ENCODE data around the gene KRT28.

KRT28 gene

DNA sequence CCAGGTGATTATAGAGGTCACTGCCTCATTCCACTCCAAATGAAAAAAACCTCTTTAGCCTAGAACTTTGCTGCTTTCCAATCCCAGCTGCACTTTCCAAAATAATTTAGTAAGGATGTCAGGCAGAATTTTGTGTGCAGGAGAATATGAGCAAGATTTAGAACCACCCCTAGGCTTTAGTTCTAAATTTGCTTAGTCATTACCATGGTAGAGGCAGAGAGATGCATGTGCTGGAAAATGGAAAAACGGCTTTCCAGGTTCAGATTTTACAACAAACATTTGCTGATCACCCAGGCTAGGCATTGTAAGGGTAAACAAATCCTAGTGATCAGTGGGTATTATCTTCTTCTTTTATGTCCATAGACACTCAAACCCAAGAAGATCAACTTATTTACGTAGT is 34.1 kb downstream of the KRT28 start:
- no peaks in the 10 kb centered on the region for H3K27me3 ChIP-seq (ENCODE audit: low read length)
- no peak overlapping the region for H3K9ac ChIP-seq (ENCODE audit: low read length)
- H3K9me3 ChIP-seq (ENCODE audit: insufficient read depth, low read length), result peaks cover 10% of the 10 kb centered on the region; the same call in 1 of the 2 replicates
- H3K27ac ChIP-seq (ENCODE audit: low read depth, low read length), result no peak overlapping the region
- no peak overlapping the region for H3K4me3 ChIP-seq (ENCODE audit: insufficient read depth, low read length, poor library complexity, severe bottlenecking)
- no peaks in the 10 kb centered on the region for H3K9me2 ChIP-seq (replicated peaks; ENCODE audit: insufficient read depth, low read length)
- H3K4me2 ChIP-seq (ENCODE audit: low read depth, low read length, poor library complexity, severe bottlenecking), result no peak overlapping the region
- TF ChIP-seq CTCF (IDR thresholded peaks at IDR 0.05; ENCODE audit: insufficient read depth, low read length, poor library complexity, severe bottlenecking) (no peak), EZH2phosphoT487 (conservative IDR thresholded peaks at IDR 0.05; ENCODE audit: low read length) (no peak)
- H4K20me1 ChIP-seq (ENCODE audit: low read depth, low read length), result no peaks in the 10 kb centered on the region
- H3K36me3 ChIP-seq (ENCODE audit: low read length), result no peaks in the 10 kb centered on the region
- H2AFZ ChIP-seq (ENCODE audit: low read depth, low read length, severe bottlenecking), result no peak overlapping the region
- H3F3A ChIP-seq (ENCODE audit: insufficient read depth), result no peaks in the 10 kb centered on the region
- no peaks in the 10 kb centered on the region for H3K79me2 ChIP-seq (ENCODE audit: insufficient read depth, low read length)

- Histone ChIP-seq H3F3A (ENCODE audit: insufficient read depth) (no peaks in the 10 kb centered on the region), H3K9me3 (ENCODE audit: insufficient read depth, low read length) (peaks cover 20% of the 10 kb centered on the region; the same call in 1 of the 2 replicates), H3K9ac (ENCODE audit: low read length) (no peak overlapping the region), H3K9me2 (replicated peaks; ENCODE audit: insufficient read depth, low read length) (no peaks in the 10 kb centered on the region), H3K79me2 (ENCODE audit: insufficient read depth, low read length) (no peaks in the 10 kb centered on the region), H2AFZ (ENCODE audit: low read depth, low read length, severe bottlenecking) (no peak overlapping the region), H3K4me2 (ENCODE audit: low read depth, low read length, poor library complexity, severe bottlenecking) (no peak overlapping the region), H4K20me1 (ENCODE audit: low read depth, low read length) (no peaks in the 10 kb centered on the region), H3K36me3 (ENCODE audit: low read length) (no peaks in the 10 kb centered on the region), H3K27me3 (ENCODE audit: low read length) (no peaks in the 10 kb centered on the region), H3K4me3 (ENCODE audit: insufficient read depth, low read length, poor library complexity, severe bottlenecking) (no peak overlapping the region), H3K27ac (ENCODE audit: low read depth, low read length) (no peak overlapping the region)
- TF ChIP-seq CTCF (IDR thresholded peaks at IDR 0.05; ENCODE audit: insufficient read depth, low read length, poor library complexity, severe bottlenecking), result no peak
- TF ChIP-seq EZH2phosphoT487 (conservative IDR thresholded peaks at IDR 0.05; ENCODE audit: low read length), result no peak
Observed at GRCh38 chr17:40763752-40764151, 36.0 kb downstream of the KRT28 start.

- H2AFZ ChIP-seq (ENCODE audit: low read depth, low read length, severe bottlenecking), result no peak overlapping the region
- H3F3A ChIP-seq (ENCODE audit: insufficient read depth), result no peaks in the 10 kb centered on the region
- H3K9ac ChIP-seq (ENCODE audit: low read length), result no peak overlapping the region
- H3K79me2 ChIP-seq (ENCODE audit: insufficient read depth, low read length), result no peaks in the 10 kb centered on the region
- no peaks in the 10 kb centered on the region for H3K36me3 ChIP-seq (ENCODE audit: low read length)
- no peaks in the 10 kb centered on the region for H4K20me1 ChIP-seq (ENCODE audit: low read depth, low read length)
- TF ChIP-seq EZH2phosphoT487 (conservative IDR thresholded peaks at IDR 0.05; ENCODE audit: low read length), result no peak
- no peak for TF ChIP-seq CTCF (IDR thresholded peaks at IDR 0.05; ENCODE audit: insufficient read depth, low read length, poor library complexity, severe bottlenecking)
- no peak overlapping the region for H3K27ac ChIP-seq (ENCODE audit: low read depth, low read length)
- no peak overlapping the region for H3K4me2 ChIP-seq (ENCODE audit: low read depth, low read length, poor library complexity, severe bottlenecking)
- H3K9me3 ChIP-seq (ENCODE audit: insufficient read depth, low read length), result peaks cover 20% of the 10 kb centered on the region; the same call in 1 of the 2 replicates
- H3K27me3 ChIP-seq (ENCODE audit: low read length), result no peaks in the 10 kb centered on the region
- no peaks in the 10 kb centered on the region for H3K9me2 ChIP-seq (replicated peaks; ENCODE audit: insufficient read depth, low read length)
- no peak overlapping the region for H3K4me3 ChIP-seq (ENCODE audit: insufficient read depth, low read length, poor library complexity, severe bottlenecking)
Observed at GRCh38 chr17:40760105-40761016, 39.4 kb downstream of the KRT28 start.

Measured in SU-DHL-6 (cell line).